ENCODE results near the gene C4BPB.
A peak's percentile ranks its signal among the peaks of the same experiment; 100 is the strongest.

The C4BPB gene

DNA sequence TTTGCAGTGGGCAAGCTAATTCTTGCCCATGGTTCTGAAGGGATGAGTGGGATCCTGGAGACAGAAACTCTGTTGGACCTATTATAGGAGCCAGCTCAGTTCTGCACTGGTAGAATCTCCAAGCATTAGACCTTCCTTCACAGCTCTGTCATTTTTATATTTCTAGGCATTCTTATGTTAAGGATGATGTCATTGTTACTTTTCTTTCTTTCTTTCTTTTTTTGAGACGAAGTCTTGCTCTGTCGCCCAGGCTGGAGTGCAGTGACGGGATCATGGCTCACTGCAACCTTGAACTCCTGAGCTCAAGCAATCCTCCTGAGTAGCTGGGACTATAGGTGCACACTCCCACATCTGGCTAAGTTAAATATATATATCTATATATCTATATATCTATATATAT is 28.1 kb upstream of the C4BPB start:
- no peak for DNase-seq

DNA sequence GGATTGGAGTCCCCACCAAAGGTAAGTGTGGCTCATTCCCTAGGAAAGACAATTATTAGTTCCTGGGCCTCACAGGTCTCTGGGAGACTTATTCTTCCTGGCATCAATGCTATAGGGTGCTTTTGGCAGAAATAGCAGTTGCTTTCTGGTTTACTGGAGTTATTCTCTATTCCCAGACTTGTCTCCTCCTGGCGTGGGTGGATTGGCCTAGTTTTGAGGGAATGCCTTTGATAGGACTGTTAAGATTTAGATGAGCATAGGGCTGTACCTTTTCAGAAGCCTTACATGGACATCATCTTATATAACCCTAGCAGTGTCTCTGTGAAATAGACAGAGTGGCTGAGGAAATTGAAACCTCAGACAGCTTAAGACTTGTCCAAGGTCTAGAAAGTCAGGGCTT is 26.6 kb upstream of the C4BPB start:
- DNase-seq: no peak

DNA sequence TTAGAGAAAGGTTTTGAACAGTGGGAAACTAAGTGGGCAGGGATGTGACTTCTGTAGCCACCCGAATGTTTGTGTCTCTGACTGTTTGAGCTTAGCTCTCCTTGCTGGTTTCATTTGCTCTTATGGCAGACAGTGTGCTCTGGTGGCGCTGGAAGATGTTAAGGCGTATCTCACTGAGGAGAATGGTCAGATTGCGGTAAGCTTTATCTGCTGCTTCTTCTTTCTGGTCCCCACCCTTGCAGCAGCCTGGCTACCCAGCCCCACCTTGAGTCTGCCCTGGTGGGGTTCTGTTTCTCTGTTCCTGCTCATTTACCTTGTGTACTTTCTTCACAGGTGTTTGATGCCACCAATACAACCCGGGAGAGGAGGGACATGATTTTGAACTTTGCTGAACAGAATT is 25.6 kb upstream of the C4BPB start:
- DNase-seq: no peak

GRCh38 chr1:207064561-207064960 is 24.1 kb upstream of the C4BPB start:
- DNase-seq: no peak

DNA sequence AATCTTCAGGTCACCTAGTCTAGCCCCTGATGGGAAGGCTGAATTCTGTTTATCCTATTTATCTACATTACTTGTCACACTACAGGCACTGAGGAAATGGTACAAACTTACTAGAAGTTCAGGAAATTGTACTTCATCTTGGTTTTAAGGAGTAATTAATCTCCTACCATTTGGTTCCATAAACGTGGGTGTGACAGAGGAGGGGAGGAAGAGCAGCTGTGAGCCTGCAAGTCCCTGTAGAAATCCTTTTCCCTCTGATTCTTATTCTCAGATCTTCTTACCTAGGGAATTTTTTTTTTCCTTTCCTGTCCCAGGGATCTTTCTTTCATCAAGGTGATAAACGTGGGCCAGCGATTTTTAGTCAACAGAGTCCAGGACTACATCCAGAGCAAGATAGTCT is 21.5 kb upstream of the C4BPB start:
- DNase-seq: no peak

DNA sequence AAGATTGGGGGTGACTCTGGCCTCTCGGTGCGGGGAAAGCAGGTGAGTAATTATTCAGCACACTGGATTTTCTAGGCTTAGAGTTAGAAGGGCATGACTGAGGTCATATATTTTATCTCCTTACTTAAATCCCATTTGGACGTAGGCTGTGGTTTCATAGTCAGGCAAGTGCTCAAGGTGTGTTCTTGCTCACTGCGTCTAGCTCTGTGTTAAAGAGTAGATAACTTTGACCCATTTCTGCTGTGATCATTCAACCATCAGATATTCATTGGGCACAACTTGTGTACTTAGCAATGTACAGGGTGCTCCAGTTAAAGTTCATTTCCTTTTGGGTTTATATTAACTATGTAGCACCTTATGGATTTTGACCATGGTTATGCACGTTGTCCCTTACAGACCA is 21.0 kb upstream of the C4BPB start:
- no peak for DNase-seq

- no peak for DNase-seq
These were observed 19.6 kb upstream of the C4BPB start for GRCh38 chr1:207069061-207069460.

DNA sequence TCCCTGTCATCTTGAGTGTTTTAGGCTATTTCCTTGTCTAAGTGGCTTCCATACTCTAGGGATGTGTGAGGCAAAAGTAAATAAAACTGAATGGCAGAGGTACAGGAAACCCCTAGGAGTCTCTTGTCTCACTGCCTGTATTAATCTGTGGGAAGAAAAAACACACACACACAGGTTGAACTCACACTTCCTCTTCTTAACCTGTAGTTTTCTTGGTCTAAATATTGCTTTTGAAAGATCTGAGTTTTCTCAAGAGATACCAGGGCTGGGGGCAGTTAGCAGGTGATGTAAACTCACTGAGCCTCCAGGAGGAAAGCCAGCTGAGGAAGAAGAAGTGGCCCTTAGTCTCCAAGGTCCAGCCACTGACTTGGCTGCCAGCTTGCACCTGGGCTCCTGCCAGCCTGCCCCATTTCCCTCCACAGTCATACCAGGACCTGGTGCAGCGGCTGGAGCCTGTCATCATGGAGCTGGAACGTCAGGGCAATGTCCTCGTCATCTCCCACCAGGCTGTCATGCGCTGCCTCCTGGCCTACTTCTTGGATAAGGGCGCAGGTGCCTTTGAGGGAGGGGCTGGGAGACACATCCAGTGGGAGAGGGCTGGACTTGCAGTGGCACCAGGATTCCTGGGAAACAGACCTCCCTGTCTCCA is 18.7 kb upstream of the C4BPB start:
- DNase-seq: no peak

DNA sequence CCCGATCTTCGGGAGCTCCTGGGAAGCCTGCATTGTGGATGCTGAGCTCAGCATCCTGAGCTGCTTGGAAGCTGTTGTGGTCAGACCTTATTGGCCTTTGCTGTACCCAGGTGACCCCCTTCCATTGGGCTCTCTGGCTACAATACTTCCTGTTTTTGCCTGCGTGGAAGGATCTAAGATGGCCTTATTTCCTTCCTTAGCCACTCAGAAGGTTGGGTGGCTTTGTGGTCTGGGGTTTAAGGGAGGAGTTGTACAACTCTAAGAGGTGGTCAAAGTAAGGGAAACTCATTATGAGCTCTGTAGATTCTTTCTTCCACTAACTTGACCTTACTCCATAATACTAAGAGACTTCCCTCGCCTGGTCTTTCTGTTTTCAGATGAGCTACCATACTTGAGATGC is 17.8 kb upstream of the C4BPB start:
- no peak for DNase-seq

GRCh38 chr1:207071426-207071825 is 17.2 kb upstream of the C4BPB start:
- DNase-seq: no peak

DNA sequence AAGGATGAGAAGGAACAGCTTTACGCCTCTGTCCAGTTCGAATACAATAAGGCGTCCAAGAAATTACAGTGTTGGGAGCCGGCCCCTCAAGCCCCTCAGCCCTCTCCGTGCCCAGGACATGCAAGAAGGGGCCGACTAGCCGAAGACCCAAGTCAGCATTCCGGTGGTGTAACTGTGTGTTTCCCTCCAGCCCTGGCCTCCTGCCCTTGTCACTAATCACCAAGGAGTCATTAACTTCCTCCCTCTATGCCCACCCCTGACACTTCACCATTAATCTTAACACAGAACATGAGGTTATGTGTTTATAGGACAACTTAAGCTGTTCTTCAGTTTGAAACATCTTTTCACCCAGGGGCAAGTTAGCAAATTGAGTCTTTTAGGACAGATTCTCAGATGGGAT is 16.4 kb upstream of the C4BPB start:
- DNase-seq: no peak

- no peak for DNase-seq
These were observed 14.5 kb upstream of the C4BPB start for GRCh38 chr1:207073906-207074820.

DNA sequence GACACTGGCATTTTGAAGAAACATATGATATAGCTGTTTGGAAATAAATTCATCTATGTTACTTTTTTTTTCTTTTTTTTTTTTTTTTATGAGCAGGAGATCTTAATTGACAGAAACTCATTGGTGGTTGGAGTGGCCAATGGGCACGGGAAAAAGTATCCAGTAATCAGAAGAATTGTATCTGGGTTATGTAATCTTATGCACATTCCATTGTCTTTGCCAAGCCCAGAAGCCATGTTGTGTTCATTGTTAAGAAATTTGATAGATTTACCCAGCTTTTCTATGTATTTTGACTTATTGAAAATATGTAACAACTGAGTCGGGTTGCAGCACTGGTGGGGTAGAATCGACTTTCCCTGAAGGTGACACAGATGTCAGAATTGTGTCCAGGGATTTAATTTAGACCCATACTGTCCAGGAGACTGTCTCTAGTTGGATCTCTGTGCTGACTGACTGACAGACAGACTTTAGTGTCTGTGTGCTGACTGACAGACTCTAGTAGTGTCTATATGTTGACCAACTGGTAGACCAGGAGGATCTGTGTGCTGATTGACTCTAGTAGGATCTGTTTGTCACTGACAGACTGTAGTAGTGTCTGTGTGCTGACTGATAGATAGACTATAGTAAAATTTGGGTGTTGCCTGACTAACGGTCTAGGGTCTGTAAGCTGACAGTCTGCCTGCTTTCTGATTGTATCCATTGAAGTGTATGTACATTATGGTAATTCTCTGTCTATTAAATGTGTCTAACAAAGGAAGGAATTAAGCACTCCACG is 12.3 kb upstream of the C4BPB start:
- no peak for DNase-seq

DNA sequence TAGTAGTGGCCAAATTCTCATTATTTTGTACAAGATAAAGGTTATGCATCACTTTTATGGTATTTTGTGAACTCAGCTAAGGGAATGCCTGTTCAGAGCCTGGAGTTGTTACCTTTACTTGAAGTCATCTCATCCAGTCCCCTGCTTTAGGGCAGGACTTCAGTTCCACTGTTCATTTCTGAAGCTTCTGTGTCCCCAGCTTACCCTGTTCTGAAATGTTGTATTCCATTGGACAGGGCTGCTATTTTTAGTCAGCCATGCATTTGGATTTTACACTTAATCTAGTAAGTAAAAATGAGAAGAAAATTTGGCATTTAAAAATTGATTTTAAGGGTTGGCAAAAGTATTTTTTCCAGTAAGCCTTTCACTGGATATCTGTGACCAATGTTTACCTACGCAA is 11.6 kb upstream of the C4BPB start:
- DNase-seq: no peak

DNA sequence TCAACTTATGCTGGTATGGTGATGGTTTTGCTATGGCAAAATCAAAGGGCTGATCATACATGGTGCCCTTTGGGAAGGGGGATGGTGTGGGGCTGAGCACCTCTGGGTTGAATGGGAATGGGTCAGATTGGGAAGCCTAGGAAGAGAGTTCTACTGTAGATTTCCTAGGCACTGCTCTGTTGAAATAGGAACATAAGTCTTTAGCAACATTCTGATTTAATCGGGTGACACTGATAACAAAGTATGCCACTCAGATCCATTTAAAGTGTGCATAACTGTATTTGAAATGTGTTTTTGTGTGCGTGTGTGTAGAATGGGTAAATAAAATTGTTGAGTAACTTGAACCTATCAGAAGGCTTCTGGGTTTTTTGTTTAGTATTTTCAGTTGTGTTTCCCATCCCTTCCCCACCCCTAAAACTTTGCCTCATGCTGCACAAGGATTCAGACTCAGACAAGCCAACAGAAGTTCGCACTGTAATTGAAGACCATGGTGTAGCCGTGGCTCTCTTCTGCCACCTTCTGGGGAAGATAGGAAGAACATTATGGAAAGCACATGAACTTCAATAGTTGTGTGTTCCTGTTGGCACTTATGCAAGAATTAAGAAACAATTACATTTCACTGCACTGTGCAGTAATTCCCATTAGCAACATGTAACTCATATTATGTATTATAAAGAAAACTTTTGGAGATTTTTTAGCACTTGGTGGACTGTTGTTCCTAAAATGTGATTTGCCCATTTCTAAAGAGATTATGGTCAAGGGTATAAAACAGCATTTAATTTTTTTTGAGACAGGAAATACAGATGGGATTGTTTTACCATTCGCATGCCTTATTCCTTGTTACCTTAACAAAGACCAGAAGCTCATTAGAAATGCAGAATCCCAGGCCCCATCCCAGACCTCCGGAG is 10.9 kb upstream of the C4BPB start:
- DNase-seq: peak; percentile 25

- DNase-seq: no peak
These were observed 10.0 kb upstream of the C4BPB start for GRCh38 chr1:207078578-207079132.

- DNase-seq: no peak
These were observed 8.9 kb upstream of the C4BPB start for GRCh38 chr1:207079706-207080241.

DNA sequence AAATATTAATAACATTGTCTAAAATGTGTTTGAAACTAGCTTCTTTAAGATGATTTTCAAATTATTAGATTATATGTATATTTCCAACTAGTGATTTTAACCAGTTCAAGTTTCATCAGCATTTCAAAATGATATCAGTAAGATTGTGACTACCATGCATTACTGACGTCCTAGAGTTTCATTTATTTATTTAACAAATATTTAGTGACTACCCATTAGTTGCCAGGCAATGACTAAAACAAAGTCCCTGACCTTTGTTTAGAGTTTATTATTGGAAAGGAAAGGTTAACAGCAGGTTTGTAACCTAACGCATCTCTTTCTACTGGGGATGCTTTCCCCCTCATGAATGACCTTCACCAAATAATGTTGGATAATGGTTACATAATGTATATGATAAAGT is 7.6 kb upstream of the C4BPB start:
- DNase-seq: no peak

DNA sequence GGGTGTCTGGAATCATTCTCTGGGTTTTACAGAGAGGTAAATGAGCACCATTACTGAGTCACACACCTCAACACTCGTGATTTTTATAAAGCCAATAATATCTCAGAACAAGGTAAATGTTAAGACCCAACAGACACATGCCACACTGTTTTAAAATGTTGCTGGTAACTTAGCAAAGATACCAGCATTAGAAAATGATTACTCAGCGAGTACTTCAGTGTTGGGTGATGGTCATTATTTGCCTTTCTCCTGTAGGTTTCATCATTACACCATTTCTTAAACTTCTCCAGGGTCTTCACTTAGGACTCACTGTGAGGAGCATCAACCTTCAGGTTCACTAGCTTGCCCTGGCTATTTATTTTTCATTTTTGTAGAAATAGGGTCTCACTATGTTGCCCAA is 6.9 kb upstream of the C4BPB start:
- DNase-seq: no peak

DNA sequence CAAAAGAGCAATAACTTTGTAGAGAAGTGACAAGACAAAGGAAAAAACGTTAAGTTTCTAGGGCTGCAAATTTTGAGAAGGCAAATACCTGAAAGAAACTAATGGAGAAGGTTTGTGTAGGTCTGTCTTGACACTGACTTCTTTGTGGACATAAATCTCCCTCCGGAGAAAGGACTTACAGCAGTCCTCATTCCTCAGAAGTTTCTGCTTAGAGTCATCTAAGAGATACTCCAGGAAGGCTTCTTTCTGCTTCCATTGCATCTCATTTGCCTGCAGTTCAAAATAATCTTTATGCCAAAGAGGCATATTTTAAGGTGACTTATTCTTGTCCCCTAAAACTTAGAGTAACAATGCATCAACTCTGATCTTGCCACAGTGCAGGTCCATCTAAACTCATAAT is 4.4 kb upstream of the C4BPB start:
- DNase-seq: no peak

GRCh38 chr1:207084701-207085180 is 3.9 kb upstream of the C4BPB start:
- peak; percentile 11 for DNase-seq

GRCh38 chr1:207085887-207086286 is 2.8 kb upstream of the C4BPB start:
- no peak for DNase-seq
